ENCODE measurements around the gene ZNF536. TPM values are rescaled to one million over a fixed set of nuclear protein-coding genes. Genes with fewer than 3 reads are reported as not detected.

ZNF536 gene
- total RNA-seq, 1 experiment from 2014 or later, result not detected

DNA sequence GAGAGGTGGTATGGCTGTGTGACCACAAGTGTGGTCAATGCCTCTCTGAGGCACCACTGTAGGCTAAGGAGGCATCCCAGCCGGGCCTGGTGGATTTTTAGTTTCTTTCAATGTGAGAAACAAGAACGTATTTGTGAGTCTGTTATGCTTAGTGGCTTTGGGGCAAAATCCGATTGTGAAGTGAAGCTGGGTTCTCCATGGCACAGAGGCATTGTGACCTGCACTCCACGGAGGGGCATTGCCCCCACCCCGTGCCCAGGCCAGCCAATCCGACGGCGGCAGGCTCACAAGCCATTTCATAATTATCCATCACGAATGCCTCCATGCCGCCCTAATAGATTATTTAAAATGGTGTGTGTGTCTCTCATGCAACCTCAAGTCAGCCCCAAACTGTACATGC lies 151.6 kb downstream of the ZNF536 start:
- Histone ChIP-seq H3K4me2 (ENCODE audit: insufficient read depth, insufficient read length, low read length) (no peak overlapping the region), H3K23ac (ENCODE audit: insufficient read length, low read depth, low read length) (no peak overlapping the region), H2BK120ac (ENCODE audit: low read depth, low read length, poor library complexity, severe bottlenecking) (no peak overlapping the region), H2BK20ac (ENCODE audit: low read depth, low read length, poor library complexity, severe bottlenecking) (no peak overlapping the region), H3K79me1 (ENCODE audit: insufficient read depth, low read depth, low read length, poor library complexity, severe bottlenecking) (no peaks in the 10 kb centered on the region), H3K23me2 (ENCODE audit: insufficient read length, low read depth, low read length, poor library complexity, severe bottlenecking) (no peaks in the 10 kb centered on the region), H3K4me1 (ENCODE audit: insufficient read depth, low read length) (peaks cover 3% of the 10 kb centered on the region; the same call in 1 of the 2 replicates), H2BK15ac (ENCODE audit: low read depth, low read length) (no peak overlapping the region), H4K5ac (ENCODE audit: insufficient read length, low read depth, low read length) (no peak overlapping the region), H2BK12ac (ENCODE audit: insufficient read length, low read depth, low read length) (no peak overlapping the region), H3K9ac (ENCODE audit: extremely low read depth, insufficient read length, low read length) (no peak overlapping the region), H3T11ph (ENCODE audit: low read length) (no peak overlapping the region), H4K91ac (ENCODE audit: insufficient read length, low read depth, low read length) (no peak overlapping the region), H3K79me2 (ENCODE audit: insufficient read depth, low read length) (no peaks in the 10 kb centered on the region), H3K18ac (ENCODE audit: insufficient read length, low read depth, low read length) (no peak overlapping the region), H3K9me3 (ENCODE audit: control insufficient read depth, low read depth, low read length) (no peaks in the 10 kb centered on the region), H4K8ac (replicated peaks; ENCODE audit: insufficient read length, low read depth, low read length) (no peak overlapping the region), H4K20me1 (ENCODE audit: control insufficient read depth, insufficient read depth, insufficient read length) (no peaks in the 10 kb centered on the region), H3K27me3 (ENCODE audit: insufficient read depth, low read length) (no peaks in the 10 kb centered on the region), H3K56ac (ENCODE audit: insufficient read length, low read depth, low read length) (no peak overlapping the region), H2AK5ac (ENCODE audit: insufficient read length, low read length) (no peak overlapping the region), H2BK5ac (ENCODE audit: insufficient read length, low read length) (no peak overlapping the region), H2AFZ (ENCODE audit: low read length) (no peak overlapping the region), H3K14ac (ENCODE audit: insufficient read depth, low read length) (no peak overlapping the region), H3K4ac (ENCODE audit: low read depth, low read length) (no peak overlapping the region), H3K27ac (ENCODE audit: insufficient read length, low read depth, low read length) (no peak overlapping the region)
- TF ChIP-seq, protein P1, sequence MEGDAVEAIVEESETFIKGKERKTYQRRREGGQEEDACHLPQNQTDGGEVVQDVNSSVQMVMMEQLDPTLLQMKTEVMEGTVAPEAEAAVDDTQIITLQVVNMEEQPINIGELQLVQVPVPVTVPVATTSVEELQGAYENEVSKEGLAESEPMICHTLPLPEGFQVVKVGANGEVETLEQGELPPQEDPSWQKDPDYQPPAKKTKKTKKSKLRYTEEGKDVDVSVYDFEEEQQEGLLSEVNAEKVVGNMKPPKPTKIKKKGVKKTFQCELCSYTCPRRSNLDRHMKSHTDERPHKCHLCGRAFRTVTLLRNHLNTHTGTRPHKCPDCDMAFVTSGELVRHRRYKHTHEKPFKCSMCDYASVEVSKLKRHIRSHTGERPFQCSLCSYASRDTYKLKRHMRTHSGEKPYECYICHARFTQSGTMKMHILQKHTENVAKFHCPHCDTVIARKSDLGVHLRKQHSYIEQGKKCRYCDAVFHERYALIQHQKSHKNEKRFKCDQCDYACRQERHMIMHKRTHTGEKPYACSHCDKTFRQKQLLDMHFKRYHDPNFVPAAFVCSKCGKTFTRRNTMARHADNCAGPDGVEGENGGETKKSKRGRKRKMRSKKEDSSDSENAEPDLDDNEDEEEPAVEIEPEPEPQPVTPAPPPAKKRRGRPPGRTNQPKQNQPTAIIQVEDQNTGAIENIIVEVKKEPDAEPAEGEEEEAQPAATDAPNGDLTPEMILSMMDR (conservative IDR thresholded peaks at IDR 0.05), result no peak
- no CpG with 5 or more reads among the region's 10 CpGs for WGBS (ENCODE audit: extremely low coverage, insufficient read length, low lambda C conversion rate)
- no peak for DNase-seq
- Mint-ChIP-seq H3K27ac (no peak overlapping the region), H3K9me3 (no peaks in the 10 kb centered on the region; a peak in 1 of 5 replicates), H3K36me3 (ENCODE audit: insufficient read depth in 1 of 3, low read depth in 3 of 3) (peaks cover 0 to 3% (median 0%) of the 10 kb centered on the region in 3 experiments; a peak in 2 of 7 replicates), H3K4me3 (no peak overlapping the region), H3K4me1 (peaks cover 15 to 18% of the 10 kb centered on the region in 2 experiments), H3K27me3 (ENCODE audit: low read depth) (peaks cover 2% of the 10 kb centered on the region)

All from H9 (cell line).